Measurements from ENCODE around the gene CMBL. TPM values are rescaled to one million over a fixed set of nuclear protein-coding genes. Genes with fewer than 3 reads are reported as not detected.
"Not testable (repeated sequence)": the region's sequence is repeated elsewhere in the genome, so short reads cannot be mapped to it uniquely, and the experiment has no call there.

CMBL gene
- polyA plus RNA-seq (2013, experiment 1 of 2; ENCODE audit: insufficient read length), result 15.7 TPM
- 15.6 TPM for polyA plus RNA-seq (2013, experiment 2 of 2; ENCODE audit: insufficient read length)

DNA sequence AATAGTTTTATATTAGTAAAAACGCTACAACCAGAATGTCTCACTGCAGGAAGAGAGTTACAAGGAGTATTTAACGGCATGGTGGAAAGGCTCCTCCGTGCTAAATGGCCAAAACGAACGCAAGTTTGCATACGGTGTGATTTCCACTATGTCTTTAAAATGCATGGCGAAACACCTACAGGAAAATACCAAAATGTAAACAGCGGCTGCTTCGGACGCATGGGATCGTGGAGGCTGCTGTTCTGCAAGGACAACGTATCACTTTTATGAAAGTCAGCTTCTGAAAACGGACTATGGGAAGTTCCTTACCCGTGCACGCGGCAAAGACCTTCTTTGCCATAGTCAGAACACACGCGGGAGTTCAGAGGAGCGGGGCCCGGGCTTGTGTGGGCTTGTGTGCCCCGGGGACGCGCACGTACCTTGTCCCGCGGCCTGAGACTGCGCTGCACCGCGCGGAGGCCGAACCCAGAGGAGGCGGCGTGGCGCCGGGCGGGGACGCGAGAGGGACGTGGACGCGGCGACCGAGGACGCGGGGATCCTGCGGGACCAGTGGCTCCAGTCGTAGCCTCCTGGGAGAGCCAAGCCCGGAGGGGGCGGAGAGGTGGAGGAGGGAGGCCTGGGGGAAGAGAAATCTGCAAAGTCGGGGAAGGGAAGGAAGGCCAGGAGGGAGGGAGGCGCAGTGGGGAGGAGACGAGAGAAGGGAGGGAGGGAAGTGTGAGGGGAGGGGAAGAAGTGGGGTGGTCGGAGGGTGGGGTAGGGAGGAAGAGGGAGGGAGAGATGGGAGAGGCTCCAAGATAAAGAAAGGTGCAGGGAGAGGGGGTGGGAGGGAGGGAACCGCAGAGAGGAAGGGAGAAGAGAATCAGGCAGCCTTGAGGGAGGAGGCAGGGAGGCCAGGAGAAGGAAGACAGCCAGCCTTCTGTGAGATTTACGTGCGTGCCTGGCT is at the start of gene CMBL:
CMBL (minus strand) TSS at position 697 of the 943 bp plus-strand sequence. CDS start 17,140 bp downstream, outside the sequence.
- peak; percentile 52 for DNase-seq

DNA sequence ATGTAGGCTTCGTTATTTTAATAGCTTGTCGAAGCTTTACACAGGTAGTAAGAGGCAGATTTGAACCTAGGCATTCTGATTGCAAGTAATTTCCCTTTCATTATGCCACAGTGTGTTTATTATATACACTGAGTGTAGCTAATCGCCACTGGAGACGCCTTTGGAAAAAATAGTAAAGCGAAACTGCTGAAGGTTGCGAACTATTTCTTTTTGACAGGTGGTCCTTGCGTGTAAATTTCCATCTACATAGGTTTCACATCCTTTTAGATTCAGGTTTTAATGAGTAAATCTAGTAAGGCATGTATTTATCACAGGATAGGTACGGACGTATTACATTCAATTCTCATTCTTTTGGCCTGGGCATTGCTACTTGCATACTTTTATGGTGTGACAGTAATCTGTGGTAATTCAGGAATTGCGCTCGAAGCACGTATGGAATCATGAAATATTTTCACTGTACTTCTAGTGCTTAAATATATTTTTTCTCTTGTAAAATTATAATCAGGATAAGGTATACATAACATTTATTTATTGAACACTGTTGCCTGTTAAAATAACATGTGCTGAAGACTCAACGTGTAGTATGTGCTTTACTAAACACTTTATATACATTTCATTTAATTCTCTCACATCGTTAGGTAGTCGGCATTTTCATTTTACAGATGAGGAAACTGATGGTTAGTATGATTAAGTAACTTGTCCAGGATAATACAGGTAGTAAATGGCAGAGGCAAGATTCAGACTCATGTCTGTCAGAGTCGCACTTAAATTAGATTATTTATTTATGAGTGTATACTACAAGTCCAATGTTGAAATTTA is 47.6 kb upstream of the CMBL start:
- DNase-seq, result peak; percentile 75

DNA sequence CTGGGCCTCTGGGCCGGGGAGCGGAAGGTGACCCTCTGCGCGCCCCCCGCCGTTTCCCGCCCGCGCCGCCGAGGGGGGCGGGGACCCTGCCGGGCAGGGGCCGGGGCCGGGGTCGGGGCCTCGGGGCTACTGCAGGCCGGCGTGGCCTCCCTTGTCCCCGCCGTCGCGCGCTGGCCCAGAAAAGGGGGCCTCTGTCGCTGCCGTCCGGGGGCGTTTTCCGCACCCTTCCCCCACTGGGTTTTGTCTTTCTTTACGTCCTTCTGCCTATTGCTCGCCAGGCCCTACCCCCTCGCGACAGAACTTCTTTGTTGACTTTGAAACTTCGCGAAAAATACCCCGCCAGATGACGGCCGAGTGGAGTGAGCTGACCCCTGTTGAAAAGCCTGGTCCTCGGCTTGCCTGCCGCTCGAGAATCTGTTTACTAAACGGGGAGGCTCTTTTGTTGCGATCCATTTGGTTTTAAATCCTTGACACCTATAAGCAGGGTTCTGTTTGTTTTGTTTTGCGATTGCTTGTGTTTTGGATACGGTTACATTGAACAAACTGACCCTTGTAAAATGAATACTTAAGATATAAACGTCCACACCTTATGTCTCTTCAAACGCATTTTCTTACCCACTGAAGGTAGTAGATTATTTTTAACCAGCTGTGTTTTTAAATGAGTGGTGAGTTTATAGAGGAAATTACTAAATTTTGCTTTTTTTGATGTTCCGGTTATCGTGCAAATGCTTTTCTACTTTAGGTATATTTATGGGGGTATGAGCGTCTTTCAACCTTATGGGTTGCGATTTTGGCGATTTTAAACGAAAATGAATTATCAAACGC is 46.6 kb upstream of the CMBL start:
- DNase-seq, result peak; percentile 38

DNA sequence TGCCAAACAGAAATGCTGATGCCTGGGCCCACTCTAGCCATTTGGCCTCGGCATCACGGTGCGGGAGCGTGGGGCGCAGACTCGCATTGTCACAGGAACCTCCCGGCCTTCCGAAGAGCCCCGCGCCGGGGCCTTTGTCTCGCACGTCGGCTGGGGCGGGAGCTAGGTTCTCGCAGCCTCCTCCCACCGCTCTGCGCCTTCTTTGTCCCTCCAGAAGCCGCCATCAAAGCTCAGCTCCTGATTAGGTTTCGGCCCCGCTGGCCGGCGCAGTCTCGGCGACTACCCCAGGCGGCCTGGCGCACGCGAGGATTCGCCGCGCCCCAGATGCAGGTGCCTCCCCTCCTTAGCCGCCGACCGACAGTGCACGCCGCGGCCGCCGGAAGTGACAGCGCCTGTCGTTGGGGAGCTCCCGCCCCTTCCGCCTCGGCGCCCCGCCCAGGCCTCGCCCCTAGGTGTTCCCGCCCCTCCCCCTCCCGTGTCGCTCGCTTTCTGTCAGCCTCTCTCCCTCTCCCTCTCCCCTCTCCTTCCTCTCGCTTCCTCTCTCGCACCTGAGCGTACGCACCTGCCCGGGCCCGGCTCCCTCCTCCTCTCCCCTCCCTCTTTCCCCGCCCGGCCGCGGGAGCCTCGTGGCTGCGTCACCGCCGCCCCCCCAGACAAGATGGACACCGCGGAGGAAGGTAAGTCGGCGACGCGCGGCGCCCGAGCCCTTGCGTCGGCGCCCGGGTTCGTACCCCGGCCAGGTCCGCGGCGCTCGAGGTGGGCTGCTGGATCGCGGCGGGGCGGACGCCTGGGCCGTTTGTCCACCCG is 45.7 kb upstream of the CMBL start, which contains the start of gene MARCHF6:
MARCHF6 (plus strand) TSS at position 455 of the 807 bp plus-strand sequence; CDS start at position 659, 204 bp downstream.
- peak; percentile 92 for DNase-seq

DNA sequence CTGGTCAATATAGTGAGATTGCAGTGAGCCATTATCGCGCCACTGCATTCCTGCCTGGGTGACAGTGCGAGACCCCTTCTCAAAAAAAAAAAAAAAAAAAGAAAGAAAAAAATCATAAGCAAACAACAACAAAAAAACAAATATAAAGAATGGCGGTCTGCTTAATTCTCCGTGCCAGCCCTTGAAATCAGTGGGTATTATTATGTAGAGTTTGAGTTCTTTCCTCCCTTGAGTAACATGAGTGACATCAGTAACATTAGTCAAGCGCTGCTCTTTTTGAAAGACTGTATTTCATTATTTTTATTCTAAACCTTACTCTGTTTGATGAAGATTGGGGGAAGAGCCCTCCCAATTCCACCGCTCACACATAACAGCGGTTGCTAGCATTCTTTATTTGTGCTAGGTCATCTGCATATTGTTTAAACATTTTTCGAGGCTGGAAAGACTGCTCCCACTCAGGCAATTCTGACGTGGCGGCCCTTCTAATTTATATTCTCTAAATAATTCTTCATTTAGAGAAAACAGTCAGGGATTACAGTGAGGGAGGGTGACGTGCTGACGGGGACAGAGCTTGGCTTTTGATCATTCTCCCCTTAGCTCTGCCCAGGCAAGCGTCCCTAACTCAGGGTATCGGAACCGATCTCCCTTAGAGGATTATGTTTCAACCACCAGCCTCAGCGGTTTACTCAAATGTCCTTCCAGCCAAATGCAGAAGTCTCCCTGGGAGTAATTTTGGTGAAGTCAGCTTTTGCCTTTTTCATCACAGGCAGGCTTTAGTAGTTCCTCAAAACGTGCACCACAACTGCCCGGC is 44.9 kb upstream of the CMBL start:
- no peak for DNase-seq

DNA sequence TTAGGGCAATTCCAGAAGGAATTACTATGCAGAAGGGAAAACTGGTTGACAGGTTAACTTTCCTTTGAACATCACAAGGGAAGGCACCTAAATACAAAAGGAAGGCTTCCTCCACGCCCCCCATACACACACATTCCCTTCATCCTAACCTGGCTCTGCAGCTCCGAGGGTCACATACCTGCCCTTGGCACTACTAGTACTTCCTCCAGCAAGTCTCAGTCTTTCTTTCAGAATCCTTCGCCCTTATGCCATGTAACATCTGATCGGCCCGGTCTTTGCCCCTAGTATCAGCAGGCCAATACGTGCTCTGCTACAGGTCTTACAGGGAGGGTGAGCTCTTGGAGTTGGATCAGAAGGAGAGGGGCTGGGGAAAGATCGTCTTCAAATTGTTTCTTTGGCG is 44.2 kb upstream of the CMBL start:
- DNase-seq, result no peak

DNA sequence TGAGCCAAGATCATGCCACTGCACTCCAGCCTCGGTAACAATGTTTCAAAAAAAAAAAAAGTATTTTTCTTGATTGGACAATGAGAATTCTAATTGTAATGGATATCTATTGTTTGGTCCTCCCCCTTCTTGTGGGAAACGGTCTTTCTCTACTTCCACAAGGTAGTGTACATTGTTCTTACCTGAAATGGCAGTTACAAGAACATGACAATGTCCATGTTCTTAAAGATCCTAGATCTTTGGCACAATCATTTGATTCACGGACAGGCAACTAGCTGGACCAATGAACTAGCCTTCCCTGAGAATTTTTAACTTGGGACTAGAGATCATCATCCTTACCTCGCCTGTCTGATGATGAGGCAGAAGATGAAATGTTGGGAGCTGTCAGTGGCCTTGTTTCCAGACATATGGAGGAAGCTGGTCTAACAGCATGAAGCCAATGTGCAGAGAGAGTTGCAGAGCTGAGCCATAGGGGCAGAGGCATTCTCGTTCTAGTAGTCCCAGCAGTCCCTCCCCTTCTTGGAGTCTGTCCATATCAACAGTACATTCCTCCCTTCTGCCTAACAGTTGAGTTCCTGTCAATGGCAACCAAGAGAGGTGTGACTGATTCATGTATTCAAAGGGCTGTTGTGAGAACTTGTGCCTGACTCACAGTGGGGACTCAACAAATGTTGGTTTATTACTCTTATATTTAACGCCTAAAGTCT is 43.6 kb upstream of the CMBL start:
- DNase-seq, result peak; percentile 72

DNA sequence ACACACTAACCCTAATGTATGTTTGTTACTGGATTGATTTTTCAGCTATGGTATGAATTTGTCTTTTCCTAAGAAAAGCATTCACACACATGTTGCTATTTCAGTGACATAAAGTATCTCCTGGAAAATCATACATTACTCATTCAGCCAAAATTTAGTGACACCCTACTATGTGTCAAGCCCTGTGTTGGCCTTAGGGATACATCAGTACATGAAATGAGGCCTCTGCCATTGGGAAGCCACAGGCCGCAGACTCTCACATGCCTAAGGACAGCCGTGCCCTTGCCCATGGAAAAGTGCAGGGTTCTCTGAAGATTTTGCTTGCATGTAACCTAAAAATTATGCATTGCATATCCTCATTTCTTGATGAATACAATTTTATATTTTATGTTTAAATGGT is 40.6 kb upstream of the CMBL start:
- no peak for DNase-seq

DNA sequence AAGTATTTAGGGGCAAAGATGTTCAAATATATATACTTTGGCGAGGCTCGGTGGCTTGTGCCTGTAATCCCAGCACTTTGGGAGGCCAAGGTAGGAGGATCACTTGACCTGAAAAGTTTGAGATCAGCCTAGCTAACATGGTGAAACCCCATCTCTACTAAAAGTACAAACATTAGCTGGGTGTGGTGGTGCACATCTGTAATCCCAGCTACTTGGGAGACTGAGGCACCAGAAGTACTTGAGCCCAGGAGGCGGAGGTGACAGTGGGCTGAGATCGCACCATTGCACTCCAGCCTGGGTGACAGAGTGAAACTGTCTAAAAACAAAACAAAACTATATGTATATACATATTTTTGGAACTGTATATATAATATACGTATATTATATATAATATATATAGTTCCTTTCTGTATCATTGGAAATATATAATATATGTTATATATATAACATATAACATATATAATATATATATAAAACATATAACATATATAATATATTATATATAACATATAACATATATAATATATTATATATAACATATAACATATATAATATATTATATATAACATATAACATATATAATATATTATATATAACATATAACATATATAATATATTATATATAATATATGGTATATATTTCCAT is 36.9 kb upstream of the CMBL start:
- not testable (repeated sequence) for DNase-seq

DNA sequence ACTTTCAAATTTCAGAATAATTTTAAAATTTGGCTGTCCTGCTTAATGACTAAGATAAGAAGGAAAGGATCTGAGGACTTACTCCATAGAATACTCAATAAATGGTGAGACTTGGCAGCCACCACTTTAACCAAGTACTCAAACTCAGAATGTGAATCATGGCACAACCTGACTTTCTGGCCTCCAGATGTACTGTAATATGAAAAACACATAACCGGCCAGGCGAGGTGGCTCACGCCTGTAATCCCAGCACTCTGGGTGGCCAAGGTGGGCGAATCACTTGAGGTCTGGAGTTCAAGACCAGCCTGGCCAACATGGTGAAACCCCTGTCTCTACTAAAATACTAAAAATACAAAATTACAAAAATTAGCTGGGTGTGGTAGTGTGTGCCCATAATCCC is 35.8 kb upstream of the CMBL start:
- DNase-seq, result no peak

DNA sequence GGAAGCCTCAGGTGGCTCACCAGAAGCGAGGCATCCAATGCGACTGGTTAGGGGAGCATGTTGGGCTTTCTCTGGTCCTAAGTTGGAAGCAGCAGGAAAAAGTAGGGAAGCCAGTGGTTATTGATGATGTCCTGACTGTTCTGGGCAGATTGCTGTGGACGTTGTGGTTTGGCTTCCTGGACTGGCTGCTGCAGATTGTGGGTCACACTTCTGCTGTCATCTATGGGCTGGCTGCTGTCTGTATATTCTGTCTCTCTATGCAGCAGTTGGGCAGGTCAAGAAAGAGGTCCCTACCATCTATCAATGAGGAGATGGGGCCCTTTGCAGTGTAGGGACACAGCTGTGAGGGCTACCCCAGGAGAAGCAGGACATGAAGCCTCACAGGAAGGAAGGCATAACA is 32.3 kb upstream of the CMBL start:
- DNase-seq, result no peak

DNA sequence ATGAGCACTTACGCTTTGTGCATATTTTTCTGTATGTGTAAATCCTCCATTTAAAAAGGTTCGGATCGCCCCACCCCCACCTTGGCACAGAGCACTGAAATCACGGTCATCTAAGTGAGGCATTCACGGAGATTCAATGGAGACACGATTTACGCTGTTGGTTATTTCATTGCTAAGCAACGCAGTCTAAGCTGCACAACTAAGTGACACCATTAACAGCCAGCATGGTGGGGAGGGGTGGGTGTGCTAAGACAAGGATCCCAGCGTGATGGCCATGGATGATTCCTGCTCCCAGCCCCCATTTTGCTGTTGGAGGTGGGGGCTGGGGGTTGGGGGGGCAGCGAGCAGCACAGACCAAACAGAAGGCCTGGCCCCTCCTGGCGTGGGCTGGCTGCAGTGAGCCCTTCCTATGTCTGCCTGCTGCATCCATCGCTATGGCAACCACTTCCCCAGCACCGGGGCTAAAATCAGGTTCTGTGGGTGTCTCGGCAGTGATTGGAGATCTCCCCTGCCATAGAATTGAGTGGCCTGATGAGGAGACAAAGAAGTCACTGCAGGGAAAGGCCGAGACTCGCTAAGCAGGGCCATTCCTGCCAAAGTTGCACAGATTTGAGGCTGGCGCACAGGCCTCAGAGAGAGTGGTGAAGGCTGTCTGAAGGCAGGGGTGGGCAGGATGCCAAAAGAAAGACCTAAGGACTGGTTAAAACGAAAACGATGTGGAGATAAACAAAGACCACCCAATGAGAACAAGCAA is 31.5 kb upstream of the CMBL start:
- no peak for DNase-seq

DNA sequence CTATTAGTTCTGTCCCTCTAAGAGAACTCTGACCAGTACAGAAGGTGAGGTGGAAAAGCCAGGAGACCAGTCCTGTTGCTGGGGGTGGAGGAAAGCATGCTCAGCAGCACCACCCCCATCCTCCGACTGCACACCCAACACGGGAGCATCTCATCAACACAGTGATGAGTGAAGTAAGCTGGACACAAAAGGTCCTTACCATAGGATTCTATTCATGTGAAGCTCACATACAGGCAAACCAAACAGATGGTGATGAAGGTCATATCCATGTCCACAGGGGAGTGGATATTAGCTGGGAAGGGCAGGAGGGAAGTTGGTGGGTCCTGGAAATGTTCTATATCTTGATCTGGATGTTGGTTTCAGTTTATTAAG is 31.0 kb upstream of the CMBL start:
- no peak for DNase-seq

DNA sequence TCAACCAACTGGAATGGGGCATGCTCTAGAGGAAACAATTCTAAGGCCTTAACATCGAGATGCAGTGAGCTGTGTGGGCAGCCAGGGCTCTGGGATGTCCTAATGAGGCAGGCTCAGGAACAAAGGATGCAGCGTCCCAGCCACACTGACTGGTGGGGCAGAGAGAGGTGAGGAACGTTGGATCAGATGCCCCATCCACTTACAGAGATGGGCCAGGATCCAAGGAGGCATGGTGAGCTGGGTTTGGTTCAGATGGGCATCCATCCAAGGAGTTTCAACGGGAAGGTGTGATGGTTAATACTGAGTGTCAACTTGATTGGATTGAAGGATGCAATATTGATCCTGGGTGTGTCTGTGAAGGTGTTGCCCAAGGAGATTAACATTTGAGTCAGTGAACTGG is 30.3 kb upstream of the CMBL start:
- no peak for DNase-seq

DNA sequence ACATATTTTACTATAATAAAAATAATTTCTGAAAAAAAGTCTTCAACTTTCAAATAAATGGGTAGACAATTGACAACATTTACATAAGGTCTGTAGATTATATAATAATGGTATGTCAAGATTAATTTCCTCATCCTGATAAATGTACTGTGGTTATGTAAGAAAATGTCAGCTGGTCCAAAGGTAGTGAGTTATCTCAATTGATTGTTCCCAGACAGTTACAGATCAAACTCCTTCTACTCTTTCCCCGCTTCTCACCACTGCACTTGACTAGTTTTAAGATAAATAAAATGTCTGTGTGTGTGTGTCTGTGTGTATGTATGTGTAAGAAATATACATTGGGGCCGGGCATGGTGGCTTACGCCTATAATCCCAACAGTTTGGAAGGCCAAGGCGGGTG is 29.4 kb upstream of the CMBL start:
- DNase-seq, result no peak

DNA sequence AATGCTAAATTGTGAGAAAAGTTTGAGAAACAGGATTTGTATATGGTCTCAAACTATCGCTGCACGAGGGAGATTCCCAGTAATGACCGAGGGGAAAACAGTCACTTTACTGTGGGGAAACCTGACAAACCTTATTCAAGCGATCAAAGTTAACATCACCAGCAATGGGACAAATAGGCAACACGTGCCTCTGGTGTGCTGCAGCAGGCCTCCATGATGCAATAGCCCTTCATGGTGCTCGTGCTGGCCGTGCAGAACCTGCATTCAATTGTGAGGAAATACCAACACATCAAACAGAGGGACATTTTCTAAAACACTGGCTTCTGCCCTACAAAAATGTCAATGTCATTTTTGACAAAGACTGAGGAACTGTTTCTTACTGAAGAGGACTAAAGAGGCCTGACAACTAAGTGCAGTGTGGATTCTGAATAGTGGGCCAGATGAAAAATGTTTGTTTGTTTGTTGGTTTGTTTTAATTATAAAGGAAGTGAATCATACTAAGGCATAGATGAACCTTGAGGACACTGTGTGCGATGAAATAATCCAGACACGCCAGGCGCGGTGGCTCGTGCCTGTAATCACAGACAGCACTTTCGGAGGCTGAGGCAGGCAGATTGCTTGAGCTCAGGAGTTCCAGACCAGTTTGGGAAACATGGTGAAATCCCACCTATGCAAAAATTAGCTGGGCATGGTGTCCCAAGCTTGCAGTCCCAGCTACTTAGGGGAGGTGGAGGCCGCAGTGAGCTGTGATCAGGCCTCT is 28.2 kb upstream of the CMBL start:
- DNase-seq, result no peak

DNA sequence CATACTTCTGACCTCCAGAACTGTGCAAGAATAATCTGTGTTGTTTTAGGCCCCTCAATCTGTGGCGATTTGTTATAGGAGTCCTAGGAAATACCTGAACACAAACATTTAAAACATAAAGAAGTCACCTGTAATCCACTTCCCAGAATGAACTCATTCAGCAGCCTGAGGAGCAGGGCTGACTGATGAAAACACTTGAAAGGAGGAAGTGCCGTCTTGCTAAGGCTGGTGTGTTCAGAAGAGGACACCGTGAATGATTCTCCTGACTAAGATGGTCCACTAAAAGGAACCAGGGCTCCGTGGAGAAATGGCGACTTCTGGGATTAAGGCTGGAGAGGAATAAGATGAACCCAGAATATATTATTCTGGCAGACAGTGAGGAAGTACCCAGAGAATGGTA is 27.1 kb upstream of the CMBL start:
- no peak for DNase-seq
